HepG2 (cell line): ENCODE data around the gene WNK1. TPM values are rescaled to one million over a fixed set of nuclear protein-coding genes. Genes with fewer than 3 reads are reported as not detected.

Experiments
- ERF ChIP-seq: IDR thresholded peaks from 2 replicates; pipeline ENCODE4 v1.6.1; 2018; ENCODE audit warnings: missing biosample characterization, missing genetic modification reagents
- HNF1B ChIP-seq: sonication (generic); formaldehyde crosslinking; IDR thresholded peaks from 2 replicates; pipeline ENCODE4 v1.5.1; 2020; ENCODE audit warnings: mild to moderate bottlenecking, moderate library complexity, missing genetic modification reagents
- NKX3-1 ChIP-seq: sonication (generic); formaldehyde crosslinking; IDR thresholded peaks from 2 replicates; pipeline ENCODE4 v1.5.0; 2020; ENCODE audit warnings: missing genetic modification reagents
- NR2F2 ChIP-seq: IDR thresholded peaks from 2 replicates; pipeline ENCODE4 v1.6.1; 2012; ENCODE audit warnings: low read depth, inconsistent platforms, borderline replicate concordance
- POLR2AphosphoS2 ChIP-seq: IDR thresholded peaks from 2 replicates; pipeline ENCODE4 v1.6.1; 2011; ENCODE audit warnings: low read depth, low read length, improper control_type of control experiment
- SAP130 ChIP-seq: IDR thresholded peaks from 2 replicates; pipeline ENCODE4 v1.6.1; 2016; ENCODE audit warnings: low read depth
- SMAD9 ChIP-seq: sonication (generic); formaldehyde crosslinking; IDR thresholded peaks from 2 replicates; pipeline ENCODE4 v1.5.1; 2020; ENCODE audit warnings: mild to moderate bottlenecking, missing genetic modification reagents
- ZFP91 ChIP-seq: sonication (generic); formaldehyde crosslinking; IDR thresholded peaks from 2 replicates; pipeline ENCODE4 v1.9.0; 2022; ENCODE audit warnings: missing genetic modification reagents, mild to moderate bottlenecking, borderline replicate concordance
- ZNF318 ChIP-seq: sonication (generic); formaldehyde crosslinking; IDR thresholded peaks from 2 replicates; pipeline ENCODE4 v1.4.0; 2020; ENCODE audit warnings: mild to moderate bottlenecking, missing genetic modification reagents
- ZNF333 ChIP-seq: sonication (generic); formaldehyde crosslinking; IDR thresholded peaks from 2 replicates; pipeline ENCODE4 v1.4.0; 2020; ENCODE audit warnings: mild to moderate bottlenecking, missing genetic modification reagents, borderline replicate concordance
- ZNF510 ChIP-seq: sonication (generic); formaldehyde crosslinking; IDR thresholded peaks from 2 replicates; pipeline ENCODE4 v1.4.0; 2020; ENCODE audit warnings: low read depth, mild to moderate bottlenecking, missing genetic modification reagents
- polyA plus RNA-seq, 8 experiments: library from polyadenylated mRNA; depleted of rRNA in 3 of 8; stranded (reverse) in 7 of 8; unstranded in 1 of 8; fragments of >200 nt; fragmentation: Illumina TruSeq in 4 of 8; extraction: Trizol in 4 of 8; gene quantifications; 2 replicates each; pipeline versions ENCODE4 v1.2.1 to v1.2.3, GENCODE V29; 2011 to 2016; ENCODE audit warnings: low read depth in 4 of 8, missing spikeins in 1 of 8, mixed read lengths in 1 of 8; ENCODE audit not compliant: insufficient read depth in 1 of 8
- total RNA-seq, 5 experiments: library from RNA; depleted of rRNA; stranded (reverse); fragments of >200 nt; fragmentation: Illumina TruSeq; extraction: Trizol; gene quantifications; 2 replicates each; pipeline ENCODE4 v1.2.3, GENCODE V29; 2016; ENCODE audit warnings: low read depth in 1 of 5

Gene WNK1
- total and polyA plus RNA-seq, 2 of the 13 experiments (the other 11 are each of a cell fraction or from before 2014, with no cell fraction given) = 31.1 to 54.8 TPM

GRCh38 chr12:740921-741320 lies 11.5 kb upstream of the WNK1 start (continued):
- no peak for TF ChIP-seq ZNF318 (CRISPR knock-in tag)
- TF ChIP-seq SMAD9 (CRISPR knock-in tag) = no peak
- TF ChIP-seq ZFP91 (CRISPR knock-in tag) = no peak
- TF ChIP-seq ZNF510 (CRISPR knock-in tag) = no peak
- TF ChIP-seq ERF (CRISPR knock-in tag) = no peak
- no peak for TF ChIP-seq ZNF333
- no peak for TF ChIP-seq POLR2AphosphoS2
- no peak for TF ChIP-seq HNF1B (CRISPR knock-in tag)
- no peak for TF ChIP-seq SAP130 (CRISPR knock-in tag)
- TF ChIP-seq NR2F2 = no peak
- TF ChIP-seq NKX3-1 (CRISPR knock-in tag) = no peak
- TF ChIP-seq, all 625 proteins: peak for 0
